WTC11 (cell line): Measurements from ENCODE around the gene LCN15. TPM values are rescaled to one million over a fixed set of nuclear protein-coding genes. Genes with fewer than 3 reads are reported as not detected.

Experiments
- ATAC-seq: fragments of 200-7000 bp; cut with Tn5 transposase; 2 replicates; pipeline ENCODE4 v1.10.0; 2021; ENCODE audit warnings: mild to moderate bottlenecking, moderate library complexity
- Bru-seq: library from RNA; stranded (reverse); fragments of 400-500 nt; gene quantifications from one replicate; lab custom pipeline; 2021; lab: Mats Ljungman, UMichigan
- CTCF ChIA-PET: fragments of 300-600 bp; sonication (Branson Sonifier 250); formaldehyde crosslinking; loops from one replicate; lab custom pipeline; 2021; ENCODE audit warnings: antibody characterized with exemption; lab: Charles Lee
- POLR2A ChIA-PET: fragments of 350-600 bp; sonication (Branson Sonifier 250); formaldehyde crosslinking; loops from one replicate; lab custom pipeline; 2021; ENCODE audit warnings: antibody characterized with exemption; lab: Charles Lee
- DNase-seq: peaks from one replicate; pipeline ENCODE4 v3.0.0; 2021; ENCODE audit warnings: low spot score
- H3K27ac Mint-ChIP-seq: 2 replicates; pipeline ENCODE4 v1.8.0; 2021; ENCODE audit warnings: mixed read lengths
- H3K27me3 Mint-ChIP-seq: 2 replicates; pipeline ENCODE4 v1.8.0; 2021; ENCODE audit warnings: low read depth, mild to moderate bottlenecking, moderate library complexity, mixed read lengths
- H3K36me3 Mint-ChIP-seq: 2 replicates; pipeline ENCODE4 v1.8.0; 2021; ENCODE audit warnings: mixed read lengths
- H3K4me1 Mint-ChIP-seq: 2 replicates; pipeline ENCODE4 v1.8.0; 2022; ENCODE audit warnings: mixed read lengths
- H3K4me3 Mint-ChIP-seq: 2 replicates; pipeline ENCODE4 v1.8.0; 2021; ENCODE audit warnings: mild to moderate bottlenecking, moderate library complexity, mixed read lengths
- H3K9me3 Mint-ChIP-seq: 2 replicates; pipeline ENCODE4 v1.8.0; 2021; ENCODE audit warnings: mixed read lengths
- ATF2 ChIP-seq: sonication (generic); formaldehyde crosslinking; IDR thresholded peaks from 2 replicates; pipeline ENCODE4 v1.8.1; 2022; ENCODE audit warnings: low read depth, missing genetic modification reagents, borderline replicate concordance
- CDX4 ChIP-seq: fragments of 250-450 bp; sonication (Bioruptor Pico); IDR thresholded peaks from 2 replicates; pipeline ENCODE4 v1.9.0; 2021; ENCODE audit warnings: moderate library complexity, mild to moderate bottlenecking, inconsistent platforms, borderline replicate concordance
- E2F4 ChIP-seq: sonication (generic); formaldehyde crosslinking; IDR thresholded peaks from 2 replicates; pipeline ENCODE4 v1.8.1; 2022; ENCODE audit warnings: low read depth, mild to moderate bottlenecking, moderate library complexity, missing genetic modification reagents, borderline replicate concordance
- ERG ChIP-seq: fragments of 250-450 bp; sonication (Bioruptor Pico); IDR thresholded peaks from 2 replicates; pipeline ENCODE4 v1.8.0; 2021; ENCODE audit warnings: mild to moderate bottlenecking
- MAX ChIP-seq: sonication (generic); formaldehyde crosslinking; IDR thresholded peaks from 2 replicates; pipeline ENCODE4 v1.8.0; 2022; ENCODE audit warnings: mild to moderate bottlenecking, missing genetic modification reagents
- MLX ChIP-seq: sonication (generic); formaldehyde crosslinking; IDR thresholded peaks from 2 replicates; pipeline ENCODE4 v1.8.1; 2023; ENCODE audit warnings: mild to moderate bottlenecking, missing genetic modification reagents, moderate library complexity
- TEAD4 ChIP-seq: sonication (generic); formaldehyde crosslinking; IDR thresholded peaks from 2 replicates; pipeline ENCODE4 v1.8.0; 2022; ENCODE audit warnings: mild to moderate bottlenecking, missing genetic modification reagents
- TP53 ChIP-seq: sonication (generic); formaldehyde crosslinking; IDR thresholded peaks from 2 replicates; pipeline ENCODE4 v1.8.1; 2023; ENCODE audit warnings: mild to moderate bottlenecking, missing genetic modification reagents
- ZBTB21 ChIP-seq: sonication (generic); formaldehyde crosslinking; IDR thresholded peaks from 2 replicates; pipeline ENCODE4 v1.8.1; 2023; ENCODE audit warnings: mild to moderate bottlenecking, missing genetic modification reagents, borderline replicate concordance
- ZBTB43 ChIP-seq: sonication (generic); formaldehyde crosslinking; IDR thresholded peaks from 2 replicates; pipeline ENCODE4 v1.8.1; 2023; ENCODE audit warnings: mild to moderate bottlenecking, missing genetic modification reagents
- ZNF138 ChIP-seq: sonication (generic); formaldehyde crosslinking; conservative IDR thresholded peaks from 2 replicates; pipeline ENCODE4 v1.8.1; 2022; ENCODE audit warnings: mild to moderate bottlenecking, moderate library complexity, missing genetic modification reagents
- ZNF396 ChIP-seq: fragments of 250-450 bp; sonication (Bioruptor Pico); IDR thresholded peaks from 2 replicates; pipeline ENCODE4 v1.8.0; 2021; ENCODE audit warnings: mild to moderate bottlenecking, moderate library complexity, borderline replicate concordance
- ZNF416 ChIP-seq: fragments of 250-450 bp; sonication (Bioruptor Pico); IDR thresholded peaks from 2 replicates; pipeline ENCODE4 v1.9.0; 2021; ENCODE audit warnings: mild to moderate bottlenecking, inconsistent platforms
- ZNF671 ChIP-seq: fragments of 250-450 bp; sonication (Bioruptor Pico); IDR thresholded peaks from 2 replicates; pipeline ENCODE4 v1.8.0; 2021; ENCODE audit warnings: mild to moderate bottlenecking
- long read RNA-seq, 3 experiments: library from RNA in 1 of 3; library from capped mRNA in 1 of 3; library from polyadenylated mRNA in 1 of 3; unstranded in 2 of 3; stranded (forward) in 1 of 3; transcript quantifications; one replicate each; pipeline ENCODE4 v2.0.0, GENCODE V29; 2021
- total RNA-seq: library from RNA; stranded (reverse); gene quantifications from 3 replicates; pipeline ENCODE4 v1.2.3, GENCODE V29; 2021
- TF ChIP-seq, protein P1 (sequence below): sonication (generic); formaldehyde crosslinking; IDR thresholded peaks from 2 replicates; pipeline ENCODE4 v1.8.1; 2023; ENCODE audit warnings: mild to moderate bottlenecking, missing genetic modification reagents, borderline replicate concordance

LCN15 gene
- 0.52 to 1.0 TPM (median 0.96 TPM) in 3 replicates for total RNA-seq
- Bru-seq, nascent RNA, result percentile 21 among the genes with signal in this experiment
- long read RNA-seq, experiment 1, partial matches to known transcripts, result 1 of 2 reads
- long read RNA-seq, experiment 1, other reads (novel, unspliced or antisense), result 0 of 2 reads
- long read RNA-seq, experiment 2, partial matches to known transcripts, result 0 of 1 reads
- long read RNA-seq, experiment 2, other reads (novel, unspliced or antisense), result 1 of 1 reads
- long read RNA-seq, experiment 3, result 0 reads

GRCh38 chr9:136764301-136764891 is at the start of gene LCN15:
TSS of gene LCN15 (minus strand) at chr9:136764518. CDS start at chr9:136764488, 30 bp downstream.
- no peak for TF ChIP-seq ZBTB43 (CRISPR knock-in tag)
- no peak for TF ChIP-seq E2F4
- no peak for TF ChIP-seq ZNF416
- TF ChIP-seq, all 79 proteins: peak for 0
- H3K9me3 Mint-ChIP-seq, result peaks cover 7% of the 10 kb centered on the region
- H3K36me3 Mint-ChIP-seq, result no peaks in the 10 kb centered on the region; the same call in 1 of the 2 replicates
- peaks cover 14% of the 10 kb centered on the region for H3K27me3 Mint-ChIP-seq
- peak within 1 kb of the TSS; percentile 80; the same call in 1 of the 2 replicates for H3K27ac Mint-ChIP-seq
- ChIA-PET POLR2A (interaction anchor here (0.6 kb wide), 1 partner anchor 653 kb away, joined by 4 read pairs; no protein-coding TSS in a partner anchor), CTCF (interaction anchor here (0.5 to 3.7 kb wide), 2 partner anchors 36 to 459 kb away, joined by 5 to 23 read pairs; no protein-coding TSS in a partner anchor)
- DNase-seq (peak; percentile 14), ATAC-seq (no peak)
- H3K4me3 Mint-ChIP-seq, result peak within 1 kb of the TSS; percentile 67
- H3K4me1 Mint-ChIP-seq, result peaks cover 11% of the 10 kb centered on the region

- ATAC-seq (no peak), DNase-seq (no peak)
- Mint-ChIP-seq H3K27me3 (peaks cover 13% of the 10 kb centered on the region), H3K27ac (0 out of 2 replicates have a peak overlapping the region, but pooled peaks have one; percentile 31), H3K4me3 (peak overlapping the region; percentile 86), H3K9me3 (no peaks in the 10 kb centered on the region), H3K36me3 (peaks cover 25% of the 10 kb centered on the region)
- ChIA-PET POLR2A (no interaction called here), CTCF (interaction anchor here (0.5 to 3.8 kb wide), 9 partner anchors 9 to 524 kb away, joined by 3 to 32 read pairs (median 3); partner anchors contain the start of gene AJM1)
- TF ChIP-seq ZNF396, result no peak
- no peak for TF ChIP-seq ATF2
- TF ChIP-seq, protein P1, sequence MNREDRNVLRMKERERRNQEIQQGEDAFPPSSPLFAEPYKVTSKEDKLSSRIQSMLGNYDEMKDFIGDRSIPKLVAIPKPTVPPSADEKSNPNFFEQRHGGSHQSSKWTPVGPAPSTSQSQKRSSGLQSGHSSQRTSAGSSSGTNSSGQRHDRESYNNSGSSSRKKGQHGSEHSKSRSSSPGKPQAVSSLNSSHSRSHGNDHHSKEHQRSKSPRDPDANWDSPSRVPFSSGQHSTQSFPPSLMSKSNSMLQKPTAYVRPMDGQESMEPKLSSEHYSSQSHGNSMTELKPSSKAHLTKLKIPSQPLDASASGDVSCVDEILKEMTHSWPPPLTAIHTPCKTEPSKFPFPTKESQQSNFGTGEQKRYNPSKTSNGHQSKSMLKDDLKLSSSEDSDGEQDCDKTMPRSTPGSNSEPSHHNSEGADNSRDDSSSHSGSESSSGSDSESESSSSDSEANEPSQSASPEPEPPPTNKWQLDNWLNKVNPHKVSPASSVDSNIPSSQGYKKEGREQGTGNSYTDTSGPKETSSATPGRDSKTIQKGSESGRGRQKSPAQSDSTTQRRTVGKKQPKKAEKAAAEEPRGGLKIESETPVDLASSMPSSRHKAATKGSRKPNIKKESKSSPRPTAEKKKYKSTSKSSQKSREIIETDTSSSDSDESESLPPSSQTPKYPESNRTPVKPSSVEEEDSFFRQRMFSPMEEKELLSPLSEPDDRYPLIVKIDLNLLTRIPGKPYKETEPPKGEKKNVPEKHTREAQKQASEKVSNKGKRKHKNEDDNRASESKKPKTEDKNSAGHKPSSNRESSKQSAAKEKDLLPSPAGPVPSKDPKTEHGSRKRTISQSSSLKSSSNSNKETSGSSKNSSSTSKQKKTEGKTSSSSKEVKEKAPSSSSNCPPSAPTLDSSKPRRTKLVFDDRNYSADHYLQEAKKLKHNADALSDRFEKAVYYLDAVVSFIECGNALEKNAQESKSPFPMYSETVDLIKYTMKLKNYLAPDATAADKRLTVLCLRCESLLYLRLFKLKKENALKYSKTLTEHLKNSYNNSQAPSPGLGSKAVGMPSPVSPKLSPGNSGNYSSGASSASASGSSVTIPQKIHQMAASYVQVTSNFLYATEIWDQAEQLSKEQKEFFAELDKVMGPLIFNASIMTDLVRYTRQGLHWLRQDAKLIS, result no peak
- no peak for TF ChIP-seq CDX4 (CRISPR knock-in tag)
- TF ChIP-seq ZNF671 (CRISPR knock-in tag), result no peak
- TF ChIP-seq MLX (CRISPR knock-in tag), result no peak
- no peak for TF ChIP-seq MAX (CRISPR knock-in tag)
- TF ChIP-seq ERG (CRISPR knock-in tag), result no peak
- no peak for TF ChIP-seq TEAD4 (CRISPR knock-in tag)
- no peak for TF ChIP-seq ZNF138 (CRISPR knock-in tag)
- TF ChIP-seq TP53, result no peak
- TF ChIP-seq ZBTB21 (CRISPR knock-in tag), result no peak
- TF ChIP-seq, all 79 proteins: peak for 0
- H3K4me1 Mint-ChIP-seq, result peaks cover 21% of the 10 kb centered on the region
Measured at GRCh38 chr9:136808806-136809158, 44.5 kb upstream of the LCN15 start.
